Mesenchymal stem cell (in vitro differentiated cells and primary cell): Measurements from ENCODE around the gene KCTD12.
"Not testable (repeated sequence)": the region's sequence is repeated elsewhere in the genome, so short reads cannot be mapped to it uniquely, and the experiment has no call there.

Experiments
- DNase-seq: peaks from one replicate; pipeline ENCODE4 v3.0.0-alpha.2; 2013
- H2AFZ ChIP-seq: one replicate; pipeline ENCODE4 v1.6.1; 2013; ENCODE audit warnings: low read depth, mild to moderate bottlenecking, control low read depth, inconsistent platforms, low read length, moderate library complexity
- H2AK5ac ChIP-seq: 2 replicates; pipeline ENCODE4 v1.6.1; 2013; ENCODE audit warnings: low read length, moderate library complexity, mild to moderate bottlenecking, inconsistent platforms; ENCODE audit not compliant: severe bottlenecking
- H2BK120ac ChIP-seq: one replicate; pipeline ENCODE4 v1.6.1; 2013; ENCODE audit warnings: low read depth, mild to moderate bottlenecking, inconsistent platforms, low read length, moderate library complexity
- H2BK12ac ChIP-seq, 2 experiments: one replicate each; pipeline ENCODE4 v1.6.1; 2013; ENCODE audit warnings: inconsistent platforms in 2 of 2, low read length in 2 of 2, mild to moderate bottlenecking in 2 of 2, moderate library complexity in 2 of 2, control low read depth in 1 of 2
- H2BK15ac ChIP-seq: one replicate; pipeline ENCODE4 v1.6.1; 2013; ENCODE audit warnings: mild to moderate bottlenecking, low read depth, inconsistent platforms; ENCODE audit not compliant: poor library complexity, severe bottlenecking
- H2BK5ac ChIP-seq: 2 replicates; pipeline ENCODE4 v1.6.1; 2013; ENCODE audit warnings: low read depth, mild to moderate bottlenecking, low read length, control low read depth, inconsistent platforms; ENCODE audit not compliant: poor library complexity, severe bottlenecking
- H3K14ac ChIP-seq, 2 experiments: one replicate each; pipeline ENCODE4 v1.6.1; 2013; ENCODE audit warnings: inconsistent platforms in 2 of 2, low read length in 2 of 2, control low read depth in 1 of 2, mild to moderate bottlenecking in 1 of 2, moderate library complexity in 1 of 2
- H3K18ac ChIP-seq, 2 experiments: one replicate each; pipeline ENCODE4 v1.6.1; 2013; ENCODE audit warnings: inconsistent platforms in 2 of 2, low read length in 2 of 2, control low read depth in 1 of 2, low read depth in 1 of 2, mild to moderate bottlenecking in 1 of 2
- H3K23ac ChIP-seq, 2 experiments: one replicate each; pipeline ENCODE4 v1.6.1; 2013; ENCODE audit warnings: inconsistent platforms in 2 of 2, low read length in 2 of 2, mild to moderate bottlenecking in 2 of 2, moderate library complexity in 2 of 2, control low read depth in 1 of 2
- H3K27ac ChIP-seq: 2 replicates; pipeline ENCODE4 v1.5.1; 2013; ENCODE audit warnings: mild to moderate bottlenecking, moderate library complexity, low read length, control low read depth, inconsistent platforms; ENCODE audit not compliant: poor library complexity, severe bottlenecking
- H3K27me3 ChIP-seq, 2 experiments: 2 replicates each; pipeline versions ENCODE4 v1.6.1 to v1.7.0; 2013; ENCODE audit warnings: low read length in 2 of 2, mild to moderate bottlenecking in 2 of 2, moderate library complexity in 2 of 2, control low read depth in 1 of 2, inconsistent platforms in 1 of 2; ENCODE audit not compliant: control insufficient read depth in 1 of 2, insufficient read depth in 1 of 2
- H3K36me3 ChIP-seq, 2 experiments: 2 replicates each; pipeline versions ENCODE4 v1.6.1 to v1.7.0; 2013; ENCODE audit warnings: low read length in 2 of 2, control low read depth in 1 of 2, inconsistent platforms in 1 of 2, low read depth in 1 of 2, mild to moderate bottlenecking in 1 of 2; ENCODE audit not compliant: insufficient read depth in 2 of 2, control insufficient read depth in 1 of 2
- H3K4ac ChIP-seq, 2 experiments: one replicate each; pipeline ENCODE4 v1.6.1; 2013; ENCODE audit warnings: inconsistent platforms in 2 of 2, low read length in 2 of 2, mild to moderate bottlenecking in 2 of 2, moderate library complexity in 2 of 2, control low read depth in 1 of 2, low read depth in 1 of 2
- H3K4me1 ChIP-seq: 2 replicates; pipeline ENCODE4 v1.6.1; 2013; ENCODE audit warnings: low read depth, low read length, control low read depth; ENCODE audit not compliant: control insufficient read depth, insufficient read depth
- H3K4me2 ChIP-seq: 2 replicates; pipeline ENCODE4 v1.6.1; 2013; ENCODE audit warnings: low read length, mild to moderate bottlenecking, inconsistent platforms; ENCODE audit not compliant: poor library complexity, severe bottlenecking
- H3K4me3 ChIP-seq, 2 experiments: 2 replicates each; pipeline versions ENCODE4 v1.5.1 to v1.7.0; 2013; ENCODE audit warnings: low read length in 2 of 2, mild to moderate bottlenecking in 2 of 2, control low read depth in 1 of 2, low read depth in 1 of 2; ENCODE audit not compliant: insufficient read depth in 1 of 2
- H3K79me1 ChIP-seq: replicated peaks from 2 replicates; pipeline ENCODE4 v1.6.1; 2013; ENCODE audit warnings: mild to moderate bottlenecking, control low read depth, low read length, inconsistent platforms; ENCODE audit not compliant: poor library complexity, severe bottlenecking
- H3K9ac ChIP-seq: 2 replicates; pipeline ENCODE4 v1.7.0; 2013; ENCODE audit warnings: mild to moderate bottlenecking, low read length, moderate library complexity
- H3K9me3 ChIP-seq: 2 replicates; pipeline ENCODE4 v1.7.0; 2013; ENCODE audit warnings: mild to moderate bottlenecking, low read length; ENCODE audit not compliant: control insufficient read depth
- H4K8ac ChIP-seq: one replicate; pipeline ENCODE4 v1.6.1; 2013; ENCODE audit warnings: inconsistent platforms, mild to moderate bottlenecking, low read length, moderate library complexity
- H4K91ac ChIP-seq: one replicate; pipeline ENCODE4 v1.6.1; 2013; ENCODE audit warnings: mild to moderate bottlenecking, low read length, inconsistent platforms
- WGBS: methylation state at CpG from one replicate; pipeline ENCODE4 v1.1.7; 2013; ENCODE audit warnings: mixed read lengths; 5-methylcytosine and 5-hydroxymethylcytosine counted together

The KCTD12 gene

GRCh38 chr13:76912476-76912875 lies 26.3 kb upstream of the KCTD12 start:
- Histone ChIP-seq H3K9me3 (no peaks in the 10 kb centered on the region), H3K18ac (no peak overlapping the region), H2BK5ac (no peak overlapping the region), H3K4me1 (peaks cover 3% of the 10 kb centered on the region), H3K4ac (no peak overlapping the region), H2BK12ac (no peak overlapping the region), H2BK15ac (no peak overlapping the region), H2BK120ac (no peak overlapping the region), H3K23ac (no peak overlapping the region), H3K9ac (no peak overlapping the region), H2AFZ (no peak overlapping the region), H3K4me3 (no peak overlapping the region), H3K79me1 (no peaks in the 10 kb centered on the region), H2AK5ac (no peak overlapping the region), H3K27ac (no peak overlapping the region), H4K8ac (no peak overlapping the region), H4K91ac (no peak overlapping the region), H3K4me2 (no peak overlapping the region), H3K36me3 (no peaks in the 10 kb centered on the region), H3K14ac (no peak overlapping the region), H3K27me3 (peaks cover 0 to 4% of the 10 kb centered on the region in 2 experiments)
- no peak for DNase-seq
- WGBS: 92% methylated on average over 3 of the region's 3 CpGs

GRCh38 chr13:76904507-76904906 lies 18.3 kb upstream of the KCTD12 start:
- Histone ChIP-seq H3K9me3 (no peaks in the 10 kb centered on the region), H3K9ac (no peak overlapping the region), H3K23ac (no peak overlapping the region), H3K4me2 (no peak overlapping the region), H2BK120ac (no peak overlapping the region), H3K14ac (no peak overlapping the region), H4K8ac (no peak overlapping the region), H3K27ac (no peak overlapping the region), H2BK15ac (no peak overlapping the region), H3K4me3 (no peak overlapping the region), H3K18ac (no peak overlapping the region), H2AK5ac (no peak overlapping the region), H3K27me3 (peaks cover 0 to 17% of the 10 kb centered on the region in 2 experiments), H4K91ac (no peak overlapping the region), H2BK5ac (no peak overlapping the region), H3K4me1 (peaks cover 2% of the 10 kb centered on the region), H3K36me3 (no peaks in the 10 kb centered on the region), H2AFZ (no peak overlapping the region), H3K79me1 (no peaks in the 10 kb centered on the region), H2BK12ac (no peak overlapping the region), H3K4ac (no peak overlapping the region)
- 84% methylated on average over 2 of the region's 2 CpGs for WGBS
- DNase-seq: no peak

- H4K8ac ChIP-seq: no peak overlapping the region
- H3K27ac ChIP-seq: no peak overlapping the region
- H3K9ac ChIP-seq: no peak overlapping the region
- H3K4me3 ChIP-seq: no peak overlapping the region
- no peaks in the 10 kb centered on the region for H3K79me1 ChIP-seq
- H3K9me3 ChIP-seq: peaks cover 6% of the 10 kb centered on the region
- no peak overlapping the region for H4K91ac ChIP-seq
- H3K4me2 ChIP-seq: no peak overlapping the region
- peaks cover 0 to 17% of the 10 kb centered on the region in 2 experiments for H3K27me3 ChIP-seq
- peaks cover 2% of the 10 kb centered on the region for H3K4me1 ChIP-seq
- peak; percentile 79 for DNase-seq
- 0% methylated on average over 2 of the region's 3 CpGs for WGBS
- no peak overlapping the region for H2BK5ac ChIP-seq
- no peak overlapping the region for H3K18ac ChIP-seq
- H2BK15ac ChIP-seq: no peak overlapping the region
- no peak overlapping the region for H2BK120ac ChIP-seq
- H3K4ac ChIP-seq: no peak overlapping the region
- H3K36me3 ChIP-seq: no peaks in the 10 kb centered on the region
- H3K23ac ChIP-seq: no peak overlapping the region
- H2BK12ac ChIP-seq: no peak overlapping the region
- no peak overlapping the region for H2AK5ac ChIP-seq
- no peak overlapping the region for H3K14ac ChIP-seq
- H2AFZ ChIP-seq: no peak overlapping the region
Observed at GRCh38 chr13:76903544-76904162, 17.4 kb upstream of the KCTD12 start.

- H2BK5ac ChIP-seq, H3K27me3 ChIP-seq, H2BK15ac ChIP-seq, H3K9ac ChIP-seq, DNase-seq, H3K4ac ChIP-seq, H4K91ac ChIP-seq, H3K27ac ChIP-seq, H2BK120ac ChIP-seq, H3K36me3 ChIP-seq, H2BK12ac ChIP-seq, H3K4me2 ChIP-seq, H3K79me1 ChIP-seq, H2AFZ ChIP-seq, H3K4me3 ChIP-seq, H2AK5ac ChIP-seq, H3K4me1 ChIP-seq, H4K8ac ChIP-seq, H3K14ac ChIP-seq, H3K18ac ChIP-seq, H3K23ac ChIP-seq: not testable (repeated sequence)
- 85% methylated on average over 4 of the region's 4 CpGs for WGBS
- H3K9me3 ChIP-seq: peaks cover 11% of the 10 kb centered on the region
Observed at GRCh38 chr13:76899066-76899465, 12.9 kb upstream of the KCTD12 start.
